Measurements from ENCODE around the gene ARHGEF12.
A peak's percentile ranks its signal among the peaks of the same experiment; 100 is the strongest.

ARHGEF12 gene

DNA sequence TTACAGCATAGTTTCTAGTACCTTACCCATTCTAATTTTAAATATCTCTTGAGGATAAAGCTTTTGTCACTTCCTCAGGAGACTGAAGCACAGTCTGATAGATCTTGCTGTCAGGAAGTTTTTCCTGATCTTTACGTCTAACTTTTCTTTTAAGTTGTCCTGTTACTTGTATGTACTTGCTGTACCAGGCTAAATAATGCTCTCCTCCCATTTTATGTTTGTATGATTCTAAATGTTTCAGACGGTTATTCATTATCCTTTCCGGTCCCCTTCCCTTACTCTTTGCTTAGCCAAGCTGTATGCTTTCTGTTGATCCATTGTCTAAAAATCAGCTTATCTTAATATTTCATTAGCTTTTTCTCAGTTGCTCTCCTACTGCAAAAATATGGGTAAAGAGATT, 6.0 kb downstream of the ARHGEF12 start:
- no peak for DNase-seq

- no peak for DNase-seq
These were observed 6.5 kb downstream of the ARHGEF12 start for GRCh38 chr11:120342678-120343077.

DNA sequence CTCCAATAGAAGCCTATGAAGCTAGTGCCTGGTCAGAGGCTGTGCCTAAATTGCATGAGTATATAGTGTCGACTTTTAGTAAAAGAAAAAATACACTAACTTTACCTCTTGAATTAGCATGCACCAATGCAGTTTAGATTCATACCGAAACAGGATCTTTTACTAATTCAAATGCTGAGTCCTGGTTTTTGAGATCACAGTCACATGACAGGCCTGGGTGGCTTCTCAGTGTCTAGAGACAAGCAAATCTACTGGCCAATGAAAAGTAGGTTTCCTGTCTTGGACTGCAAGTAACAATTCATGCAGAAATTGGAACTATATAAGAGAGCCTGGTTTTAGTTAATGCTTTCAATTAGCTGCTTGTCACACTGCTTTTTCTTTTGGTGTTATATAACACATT, 7.2 kb downstream of the ARHGEF12 start:
- DNase-seq: no peak

GRCh38 chr11:120344302-120345004, 8.2 kb downstream of the ARHGEF12 start:
- DNase-seq: peak; percentile 50

- no peak for DNase-seq
These were observed 10.0 kb downstream of the ARHGEF12 start for GRCh38 chr11:120346233-120346632.

DNA sequence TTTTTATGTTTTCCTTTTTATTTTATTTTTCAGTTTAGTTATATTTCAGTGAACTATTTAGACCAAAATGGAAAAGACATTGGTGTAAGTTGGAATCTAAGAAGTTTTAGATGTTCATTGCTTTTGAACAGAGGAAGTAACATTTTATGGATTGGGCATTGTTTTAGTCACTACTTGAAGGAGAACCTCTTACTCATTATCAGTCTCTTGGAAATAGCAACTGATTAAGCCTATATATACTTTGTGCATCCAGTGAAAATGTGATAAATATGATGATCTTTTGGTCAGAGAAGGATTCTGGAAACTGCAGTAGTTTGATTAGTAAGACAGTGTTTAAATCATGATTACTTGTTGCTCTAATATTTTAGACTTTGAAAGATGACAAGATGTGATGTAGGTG, 14.4 kb downstream of the ARHGEF12 start:
- no peak for DNase-seq

GRCh38 chr11:120352405-120352804, 16.2 kb downstream of the ARHGEF12 start:
- DNase-seq: no peak

GRCh38 chr11:120354068-120354467, 17.9 kb downstream of the ARHGEF12 start:
- DNase-seq: no peak

- DNase-seq: no peak
These were observed 18.6 kb downstream of the ARHGEF12 start for GRCh38 chr11:120354779-120355178.

- DNase-seq: no peak
These were observed 21.4 kb downstream of the ARHGEF12 start for GRCh38 chr11:120357620-120358019.

- DNase-seq: no peak
These were observed 22.5 kb downstream of the ARHGEF12 start for GRCh38 chr11:120358729-120359128.

- no peak for DNase-seq
These were observed 27.2 kb downstream of the ARHGEF12 start for GRCh38 chr11:120363436-120363835.

DNA sequence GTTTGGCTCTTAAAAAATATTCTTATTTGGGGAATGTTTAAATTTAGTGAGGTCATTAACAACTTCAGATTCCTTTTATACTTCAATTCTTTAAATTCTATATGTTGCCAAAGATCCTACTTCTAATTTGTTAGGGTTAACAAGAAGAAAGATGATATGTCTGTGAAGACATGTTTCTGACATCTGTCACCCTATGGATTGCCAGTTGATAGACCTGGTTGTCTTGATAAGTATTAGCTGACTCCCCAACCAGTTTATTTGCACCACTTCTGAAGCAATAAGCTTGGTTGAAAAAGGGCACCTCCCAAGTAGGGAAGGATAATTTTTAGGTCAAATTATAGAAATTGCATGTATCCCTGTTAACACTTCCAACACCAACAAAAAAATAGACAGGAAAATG, 29.3 kb downstream of the ARHGEF12 start:
- no peak for DNase-seq

GRCh38 chr11:120372296-120372695, 36.1 kb downstream of the ARHGEF12 start:
- no peak for DNase-seq

- DNase-seq: no peak
These were observed 38.9 kb downstream of the ARHGEF12 start for GRCh38 chr11:120375076-120375475.

DNA sequence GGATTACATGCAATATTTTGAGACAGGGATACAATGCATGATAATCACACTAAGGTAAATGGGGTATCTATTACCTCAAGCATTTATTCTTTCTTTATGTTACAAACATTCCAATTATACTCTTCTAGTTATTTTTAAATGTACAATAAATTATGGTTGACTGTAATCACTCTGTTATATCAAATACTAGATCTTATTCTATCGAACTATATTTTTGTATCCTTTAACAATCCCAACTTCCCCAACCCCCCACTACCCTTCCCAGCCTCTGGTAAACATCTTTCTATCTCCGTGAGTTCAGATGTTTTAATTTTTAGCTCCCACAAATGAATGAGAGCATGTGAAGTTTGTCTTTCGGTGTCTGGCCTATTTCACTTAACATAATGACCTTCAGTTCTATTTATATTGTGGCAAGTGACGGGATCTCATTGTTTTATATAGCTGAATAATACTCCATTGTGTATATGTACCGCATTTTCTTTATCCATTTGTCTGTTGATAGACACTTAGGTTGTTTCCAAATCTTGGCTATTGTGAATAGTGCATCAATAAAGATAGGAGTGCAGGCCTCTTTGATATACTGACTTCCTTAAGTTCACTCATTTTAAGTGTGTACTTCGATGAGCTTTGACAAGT, 40.5 kb downstream of the ARHGEF12 start:
- no peak for DNase-seq

- DNase-seq: no peak
These were observed 42.3 kb downstream of the ARHGEF12 start for GRCh38 chr11:120378474-120378873.

DNA sequence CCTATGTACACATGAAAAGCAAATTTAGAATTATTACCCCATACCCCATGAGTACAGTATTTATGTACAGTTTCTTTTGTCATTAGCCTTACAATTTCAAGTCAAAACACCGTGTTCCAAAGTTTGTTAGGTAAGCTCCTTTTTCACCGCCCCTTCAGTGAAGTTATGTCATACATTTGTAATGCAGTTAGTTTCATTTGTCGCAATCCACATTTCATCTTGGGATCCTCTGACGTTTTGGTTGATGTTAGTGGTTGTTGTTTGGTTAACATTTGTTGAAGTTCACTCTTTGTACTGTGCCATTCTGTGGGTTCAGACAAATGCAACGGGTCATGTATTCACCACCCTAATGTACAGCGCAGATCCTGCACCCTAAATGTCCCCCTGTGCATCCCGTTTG, 45.2 kb downstream of the ARHGEF12 start:
- no peak for DNase-seq

DNA sequence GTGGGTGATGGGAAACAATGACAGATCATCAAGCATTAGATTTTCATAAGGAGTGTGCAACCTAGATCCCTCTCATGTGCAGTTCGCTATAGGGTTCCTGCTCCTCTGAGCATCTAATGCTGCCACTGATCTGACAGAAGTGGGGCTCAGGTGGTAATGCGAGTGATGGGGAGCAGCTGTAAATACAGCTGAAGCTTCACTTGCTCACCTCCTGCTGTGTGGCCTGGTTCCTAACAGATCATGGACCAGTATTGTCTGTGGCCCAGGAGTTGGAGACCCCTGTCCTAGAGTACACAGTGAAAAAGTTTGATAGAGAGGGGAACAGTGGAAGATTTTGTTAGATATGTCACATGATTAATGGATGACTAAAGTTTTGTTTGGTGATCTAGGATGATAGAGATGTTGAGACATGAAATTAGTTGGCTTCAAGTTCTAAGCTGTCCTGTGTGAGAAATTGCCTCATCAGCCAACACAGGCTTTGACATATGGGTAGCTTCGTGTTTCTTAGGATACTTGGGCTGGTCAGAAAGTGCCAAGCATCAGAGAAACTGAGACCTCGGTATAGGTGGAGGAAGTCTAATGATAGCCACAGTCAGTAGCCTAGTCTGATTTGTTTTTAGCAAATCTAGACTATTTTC, 47.4 kb downstream of the ARHGEF12 start:
- DNase-seq: no peak

GRCh38 chr11:120384476-120384875, 48.3 kb downstream of the ARHGEF12 start:
- DNase-seq: no peak

DNA sequence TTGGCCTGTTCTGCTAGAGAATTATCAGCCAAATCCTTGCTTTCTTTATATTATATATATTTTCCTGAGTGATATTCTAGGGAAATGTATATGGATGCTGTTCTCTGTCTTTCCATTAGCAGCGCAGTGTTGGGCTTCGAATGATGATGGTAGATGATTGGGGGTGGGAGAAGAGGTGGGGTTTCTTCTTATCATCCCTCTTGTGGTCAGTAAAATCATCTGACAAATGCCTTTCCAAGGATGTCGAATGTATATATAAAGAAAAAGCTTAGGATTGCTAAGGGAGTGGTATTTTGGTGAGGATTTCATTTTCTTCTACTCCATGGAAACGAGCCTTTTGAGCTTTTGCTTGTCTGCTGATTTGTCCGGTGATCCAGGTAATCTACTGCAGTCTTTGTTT, 48.9 kb downstream of the ARHGEF12 start:
- DNase-seq: no peak

- no peak for DNase-seq
These were observed 49.4 kb downstream of the ARHGEF12 start for GRCh38 chr11:120385655-120386054.

GRCh38 chr11:120386318-120386717, 50.1 kb downstream of the ARHGEF12 start:
- no peak for DNase-seq

GRCh38 chr11:120386774-120387371, 50.7 kb downstream of the ARHGEF12 start:
- DNase-seq: no peak

All from NK-92 treated with Interleukin-12 subunit alpha and Interleukin-12 subunit beta, amount 100 ng/mL, for 24 hours (cell line).